Mononuclear cell (primary cell): Measurements from ENCODE around the gene COA8. TPM values are rescaled to one million over a fixed set of nuclear protein-coding genes. Genes with fewer than 3 reads are reported as not detected.

Source experiments
- H3K27me3 ChIP-seq: 2 replicates; pipeline ENCODE4 v1.6.0; 2011; ENCODE audit warnings: low read length, control low read depth; ENCODE audit not compliant: insufficient read depth
- H3K4me1 ChIP-seq: 2 replicates; pipeline ENCODE4 v1.5.1; 2011; ENCODE audit warnings: mild to moderate bottlenecking, low read length, control low read depth; ENCODE audit not compliant: insufficient read depth
- H3K4me3 ChIP-seq: 2 replicates; pipeline ENCODE4 v1.5.1; 2011; ENCODE audit warnings: mild to moderate bottlenecking, low read length, moderate library complexity
- H3K9me3 ChIP-seq: 2 replicates; pipeline ENCODE4 v1.5.1; 2011; ENCODE audit warnings: low read depth, mild to moderate bottlenecking, control low read depth, low read length
- total RNA-seq: library from RNA; depleted of rRNA; stranded (reverse); fragments of >200 nt; gene quantifications from one replicate; pipeline ENCODE4 v1.2.3, GENCODE V29; 2012

Gene COA8
- total RNA-seq, 1 donor, result 11.3 TPM

GRCh38 chr14:103531421-103532215, 31.1 kb upstream of the COA8 start:
- no peak overlapping the region for H3K4me3 ChIP-seq
- no peaks in the 10 kb centered on the region for H3K9me3 ChIP-seq
- peaks cover 33% of the 10 kb centered on the region for H3K4me1 ChIP-seq
- H3K27me3 ChIP-seq, result no peaks in the 10 kb centered on the region

GRCh38 chr14:103532216-103533136, 30.3 kb upstream of the COA8 start:
- Histone ChIP-seq H3K4me3 (no peak overlapping the region), H3K27me3 (no peaks in the 10 kb centered on the region), H3K9me3 (no peaks in the 10 kb centered on the region), H3K4me1 (peaks cover 24% of the 10 kb centered on the region)

DNA sequence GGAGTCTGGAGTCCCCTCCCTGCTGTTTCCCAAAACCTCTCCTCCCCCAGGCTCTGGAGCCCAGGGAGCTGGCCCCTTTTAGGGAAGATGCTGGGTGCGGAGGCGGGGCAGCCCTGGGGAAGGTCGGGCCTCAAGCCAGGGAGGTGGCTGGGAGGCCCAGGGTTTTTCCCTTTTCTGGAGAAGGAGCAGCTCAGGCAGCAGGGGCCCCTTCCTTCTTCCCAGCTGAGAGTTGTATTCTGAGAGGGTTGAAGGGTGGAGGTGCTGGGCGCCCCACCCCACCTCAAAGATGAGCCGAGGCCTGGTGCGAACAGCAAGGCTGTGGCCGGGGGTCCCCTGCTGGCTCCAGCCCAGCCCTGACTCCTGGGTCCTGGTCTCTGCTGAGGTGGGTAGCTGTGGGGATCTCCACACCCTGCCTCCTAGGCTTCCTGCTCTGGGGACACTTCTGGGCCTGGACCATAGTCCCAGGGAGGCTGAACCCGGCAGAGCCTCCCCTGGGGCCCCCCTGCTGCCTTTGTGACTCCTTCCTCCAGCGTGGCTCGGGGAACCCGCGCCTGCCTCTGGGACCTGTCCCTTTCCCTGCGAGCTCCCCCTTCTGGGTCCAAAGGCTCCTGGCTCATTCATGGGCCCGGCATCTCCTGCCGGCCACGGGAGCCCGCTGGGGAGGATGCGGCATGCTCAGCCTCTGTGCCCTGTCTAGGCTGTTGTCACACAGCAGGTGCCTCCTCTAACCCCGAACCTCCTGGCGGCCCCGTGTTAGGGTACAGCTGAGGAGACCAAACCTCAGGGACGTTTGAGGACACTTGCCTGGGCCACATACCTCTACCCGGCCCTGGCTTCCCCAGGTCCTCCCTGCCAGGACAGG, 29.4 kb upstream of the COA8 start:
- Histone ChIP-seq H3K4me3 (no peak overlapping the region), H3K27me3 (no peaks in the 10 kb centered on the region), H3K9me3 (no peaks in the 10 kb centered on the region), H3K4me1 (peaks cover 15% of the 10 kb centered on the region)

DNA sequence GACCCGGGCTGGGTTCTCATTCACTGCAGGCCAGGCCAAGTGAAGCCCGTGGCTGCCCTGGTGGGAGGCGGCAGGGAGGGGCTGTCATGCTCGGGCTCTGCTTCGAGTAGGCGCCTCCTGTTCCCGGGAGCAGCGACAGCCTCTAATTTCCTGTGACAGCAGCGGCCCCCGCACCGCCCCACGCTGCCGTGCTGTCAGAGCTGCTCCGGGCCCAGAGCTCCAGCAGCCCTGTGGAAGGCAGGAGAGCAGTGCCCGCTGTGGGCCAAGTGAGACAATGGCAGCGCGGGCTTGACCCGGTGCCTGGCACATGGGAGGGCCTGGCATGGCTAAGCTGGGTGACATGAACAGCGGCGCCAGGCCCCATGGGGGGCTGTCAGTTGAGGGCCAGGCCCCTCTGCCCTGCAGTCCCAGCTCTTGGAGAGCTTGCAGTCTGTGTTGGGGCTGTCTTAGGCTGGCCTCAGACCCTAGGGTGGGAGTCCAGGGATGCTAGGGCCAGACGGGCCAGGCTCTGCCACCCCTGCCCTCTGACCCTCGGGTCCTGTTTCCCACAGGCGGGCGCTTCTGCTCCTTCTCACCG, 28.7 kb upstream of the COA8 start:
- H3K4me1 ChIP-seq, result peaks cover 12% of the 10 kb centered on the region

DNA sequence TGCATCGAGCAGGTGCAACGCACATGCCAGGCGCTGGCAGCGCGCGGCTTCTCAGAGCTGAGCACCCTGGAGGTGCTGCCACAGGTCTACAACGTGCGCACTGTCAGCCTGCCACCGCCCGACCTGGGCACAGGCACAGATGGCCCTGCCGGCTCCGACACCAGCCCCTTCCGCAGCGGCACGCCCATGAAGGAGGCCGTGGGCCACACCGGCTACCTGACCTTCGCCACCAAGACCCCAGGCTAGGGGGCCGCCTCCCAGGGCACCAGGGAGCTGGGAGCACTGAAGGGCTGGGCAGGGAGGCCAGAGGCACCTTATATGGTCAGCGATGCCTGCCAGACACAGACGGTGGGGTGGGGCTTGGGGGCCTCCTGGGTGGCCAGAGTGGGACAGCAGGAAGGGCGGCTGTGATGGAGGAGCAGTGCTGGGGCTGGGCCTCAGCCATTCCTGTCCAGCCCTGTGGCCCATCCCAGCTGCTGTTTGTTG, 28.1 kb upstream of the COA8 start:
- no peaks in the 10 kb centered on the region for H3K9me3 ChIP-seq
- H3K4me3 ChIP-seq, result no peak overlapping the region
- H3K27me3 ChIP-seq, result no peaks in the 10 kb centered on the region
- peaks cover 7% of the 10 kb centered on the region for H3K4me1 ChIP-seq

More for the DNA sequence above, 28.7 kb upstream of the COA8 start:
- no peaks in the 10 kb centered on the region for H3K27me3 ChIP-seq
- no peak overlapping the region for H3K4me3 ChIP-seq
- no peaks in the 10 kb centered on the region for H3K9me3 ChIP-seq

DNA sequence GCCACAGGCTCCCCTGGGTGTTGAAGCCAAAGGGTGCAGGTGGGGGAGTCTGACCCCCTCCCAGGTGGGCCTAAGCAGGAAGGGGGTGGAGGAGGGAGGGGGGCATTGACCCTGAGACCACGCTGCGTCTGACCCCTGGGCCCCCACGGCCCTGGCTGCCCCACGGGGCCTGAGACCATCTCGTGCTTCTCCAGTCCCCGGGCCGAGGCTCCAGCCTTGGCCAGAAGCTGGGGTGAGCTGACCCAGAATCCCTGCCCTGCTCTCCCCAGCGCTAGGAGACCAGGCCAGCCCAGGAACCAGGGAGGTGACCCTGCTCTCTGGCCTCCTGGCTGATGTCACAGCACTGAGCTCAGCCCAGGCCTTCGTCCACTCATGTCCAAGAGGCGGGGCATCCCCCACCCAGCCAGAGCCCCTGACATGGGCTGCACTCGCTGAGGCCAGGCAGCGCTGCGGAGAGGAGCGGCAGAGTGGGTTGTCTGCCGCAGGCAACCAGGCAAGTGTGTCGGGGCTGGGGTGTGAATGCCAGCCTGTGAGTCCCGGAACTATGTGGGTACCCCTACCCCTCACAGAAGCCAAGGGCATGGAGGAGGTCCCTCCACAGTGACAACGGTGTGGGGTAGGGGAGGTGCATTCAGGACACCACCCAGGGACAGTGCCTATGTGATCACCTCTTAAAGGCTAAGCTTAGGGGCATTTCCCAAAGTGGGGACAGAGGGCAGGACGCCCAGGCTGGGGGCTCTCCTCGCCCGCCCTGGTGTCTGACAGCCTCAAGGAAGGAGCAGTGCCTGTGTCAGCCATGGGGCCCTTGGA, 27.5 kb upstream of the COA8 start:
- Histone ChIP-seq H3K4me3 (no peak overlapping the region), H3K27me3 (no peaks in the 10 kb centered on the region), H3K4me1 (peaks cover under 1% of the 10 kb centered on the region), H3K9me3 (no peaks in the 10 kb centered on the region)

DNA sequence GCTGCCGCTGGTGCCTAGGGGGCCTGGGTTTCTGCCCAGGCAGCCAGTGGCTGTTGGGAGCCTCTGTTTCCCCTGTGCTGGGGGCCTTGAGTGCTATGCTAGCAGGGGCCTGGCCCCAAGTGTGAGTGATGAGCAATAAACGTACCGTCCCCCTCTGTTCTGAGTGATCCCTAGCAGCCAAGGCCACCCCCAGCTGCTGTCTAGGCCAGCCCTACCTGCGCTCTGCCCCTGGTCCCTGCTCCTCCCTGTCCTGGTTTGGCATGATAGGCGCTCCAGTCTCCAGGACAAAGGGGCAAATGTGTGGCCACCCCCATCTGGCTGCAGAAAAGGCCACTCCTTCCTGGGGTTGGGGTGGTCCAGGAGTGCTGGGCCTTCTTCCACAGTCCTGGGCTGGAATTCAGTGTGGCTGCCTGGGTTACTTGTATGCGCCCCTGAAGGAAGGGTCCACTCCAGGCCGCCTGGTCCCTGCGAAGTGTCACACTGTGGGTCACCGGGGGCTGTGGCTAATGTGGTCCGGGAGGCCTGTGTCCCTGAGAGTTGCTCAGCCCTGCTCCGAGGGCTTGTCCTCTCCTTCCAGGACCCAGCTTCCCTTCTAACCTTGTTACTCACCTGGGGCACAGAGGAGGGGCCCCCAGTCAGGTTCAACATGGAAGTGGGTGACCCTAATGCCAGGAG, 26.7 kb upstream of the COA8 start:
- H3K27me3 ChIP-seq, result no peaks in the 10 kb centered on the region

DNA sequence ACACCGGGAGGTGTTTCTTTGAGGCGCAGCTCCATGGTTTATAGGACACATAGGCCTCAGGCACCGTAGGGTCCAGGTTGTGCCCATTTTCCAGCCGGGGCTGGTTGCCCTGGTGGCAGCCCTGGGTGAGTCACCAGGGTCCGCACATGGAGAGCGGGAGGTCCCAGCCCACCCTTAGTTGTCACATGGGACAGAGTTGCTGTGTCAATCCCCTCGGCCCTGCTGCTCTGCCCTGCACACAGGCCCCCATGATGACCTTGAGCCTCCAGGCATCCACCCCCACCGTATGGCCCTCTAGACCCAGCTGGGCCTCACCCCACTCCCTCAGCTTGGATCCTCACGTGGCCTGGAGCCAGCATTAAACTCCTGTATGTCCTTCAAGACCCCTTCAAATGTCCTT, 26.1 kb upstream of the COA8 start:
- no peaks in the 10 kb centered on the region for H3K27me3 ChIP-seq
- H3K4me3 ChIP-seq, result no peak overlapping the region
- no peaks in the 10 kb centered on the region for H3K9me3 ChIP-seq
- no peaks in the 10 kb centered on the region for H3K4me1 ChIP-seq

More for the DNA sequence above, 26.7 kb upstream of the COA8 start:
- Histone ChIP-seq H3K4me1 (no peaks in the 10 kb centered on the region), H3K4me3 (no peak overlapping the region), H3K9me3 (no peaks in the 10 kb centered on the region)

- Histone ChIP-seq H3K4me3 (no peak overlapping the region), H3K9me3 (no peaks in the 10 kb centered on the region), H3K4me1 (no peaks in the 10 kb centered on the region), H3K27me3 (no peaks in the 10 kb centered on the region)
Measured at GRCh38 chr14:103537175-103537990, 25.4 kb upstream of the COA8 start.

- no peaks in the 10 kb centered on the region for H3K9me3 ChIP-seq
- no peak overlapping the region for H3K4me3 ChIP-seq
- H3K4me1 ChIP-seq, result no peaks in the 10 kb centered on the region
- no peaks in the 10 kb centered on the region for H3K27me3 ChIP-seq
Measured at GRCh38 chr14:103538291-103539055, 24.3 kb upstream of the COA8 start.

GRCh38 chr14:103539056-103539825, 23.5 kb upstream of the COA8 start:
- Histone ChIP-seq H3K27me3 (no peaks in the 10 kb centered on the region), H3K4me1 (no peaks in the 10 kb centered on the region), H3K4me3 (no peak overlapping the region), H3K9me3 (no peaks in the 10 kb centered on the region)
